ENCODE results near the gene NPR3. TPM values are rescaled to one million over a fixed set of nuclear protein-coding genes. Genes with fewer than 3 reads are reported as not detected.

The NPR3 gene
- total RNA-seq (1.5 and 14.9 TPM in 2 replicates), polyA plus RNA-seq (5.8 and 87.3 TPM in 2 replicates), polyA minus RNA-seq (ENCODE audit: low replicate concordance) (5.6 and 82.0 TPM in 2 replicates)
- polyA plus RNA-seq (2012), result 4.7 and 71.5 TPM in 2 replicates

- TF ChIP-seq EZH2 (IDR thresholded peaks at IDR 0.05; ENCODE audit: low read length, missing control alignments) (no peak), CTCF (conservative IDR thresholded peaks at IDR 0.05 in 1 of 2, IDR thresholded peaks at IDR 0.05 in 1 of 2; ENCODE audit: low read depth in 1 of 2, low read length in 2 of 2) (no peak)
- peak within 1 kb of the TSS; percentile 60 for H3K9ac ChIP-seq (ENCODE audit: insufficient read depth, low read length)
- H4K20me1 ChIP-seq (ENCODE audit: control insufficient read depth, extremely low read depth, insufficient read depth, low read length), result no peaks in the 10 kb centered on the region
- no peaks in the 10 kb centered on the region for H3K9me3 ChIP-seq (ENCODE audit: control insufficient read depth, insufficient read depth, low read depth, low read length)
- peaks cover 8% of the 10 kb centered on the region for H3K27me3 ChIP-seq (ENCODE audit: control insufficient read depth, insufficient read depth, low read length)
- peak within 1 kb of the TSS; percentile 61 to 83 (median 72) for H3K4me3 ChIP-seq (replicated peaks in 1 of 4; ENCODE audit: control extremely low read depth in 1 of 4, insufficient read depth in 1 of 4, low read depth in 3 of 4, low read length in 4 of 4)
- peak within 1 kb of the TSS; percentile 54 for H2AFZ ChIP-seq (ENCODE audit: low read length)
- H3K27ac ChIP-seq (ENCODE audit: insufficient read depth, low read length), result peak within 1 kb of the TSS; percentile 38
- peak within 1 kb of the TSS; percentile 81 for H3K4me2 ChIP-seq (ENCODE audit: extremely low read depth, insufficient read depth, low read length)
- no peaks in the 10 kb centered on the region for H3K79me2 ChIP-seq (ENCODE audit: control insufficient read depth, insufficient read depth, low read length)
- H3K36me3 ChIP-seq (ENCODE audit: control insufficient read depth, insufficient read depth, low read length), result no peaks in the 10 kb centered on the region
- DNase-seq (ENCODE audit: low read depth in 2 of 2), result peak; percentile 57 to 62
- H3K4me1 ChIP-seq (ENCODE audit: control insufficient read depth, extremely low read depth, insufficient read depth, low read length), result peaks cover 7% of the 10 kb centered on the region
Measured at GRCh38 chr5:32710550-32711361, at the start of gene NPR3. NPR3 (plus strand) TSS chr5:32711321; CDS start chr5:32711777, 456 bp downstream.

- Histone ChIP-seq H3K9me3 (ENCODE audit: control insufficient read depth, insufficient read depth, low read depth, low read length) (no peaks in the 10 kb centered on the region), H3K4me3 (replicated peaks in 1 of 4; ENCODE audit: control extremely low read depth in 1 of 4, insufficient read depth in 1 of 4, low read depth in 3 of 4, low read length in 4 of 4) (no peak overlapping the region), H2AFZ (ENCODE audit: low read length) (no peak overlapping the region), H3K9ac (ENCODE audit: insufficient read depth, low read length) (no peak overlapping the region), H3K79me2 (ENCODE audit: control insufficient read depth, insufficient read depth, low read length) (no peaks in the 10 kb centered on the region), H3K36me3 (ENCODE audit: control insufficient read depth, insufficient read depth, low read length) (no peaks in the 10 kb centered on the region), H4K20me1 (ENCODE audit: control insufficient read depth, extremely low read depth, insufficient read depth, low read length) (no peaks in the 10 kb centered on the region), H3K4me1 (ENCODE audit: control insufficient read depth, extremely low read depth, insufficient read depth, low read length) (no peaks in the 10 kb centered on the region), H3K27ac (ENCODE audit: insufficient read depth, low read length) (no peak overlapping the region), H3K27me3 (ENCODE audit: control insufficient read depth, insufficient read depth, low read length) (no peaks in the 10 kb centered on the region), H3K4me2 (ENCODE audit: extremely low read depth, insufficient read depth, low read length) (no peak overlapping the region)
- DNase-seq (ENCODE audit: low read depth in 2 of 2), result no peak
- no peak for TF ChIP-seq EZH2 (IDR thresholded peaks at IDR 0.05; ENCODE audit: low read length, missing control alignments)
- TF ChIP-seq CTCF (conservative IDR thresholded peaks at IDR 0.05 in 1 of 2, IDR thresholded peaks at IDR 0.05 in 1 of 2; ENCODE audit: low read depth in 1 of 2, low read length in 2 of 2), result no peak
Measured at GRCh38 chr5:32664523-32664922, 46.6 kb upstream of the NPR3 start.

- H3K4me2 ChIP-seq (ENCODE audit: extremely low read depth, insufficient read depth, low read length), result no peak overlapping the region
- no peak for DNase-seq (ENCODE audit: low read depth in 2 of 2)
Measured at GRCh38 chr5:32668552-32668951, 42.6 kb upstream of the NPR3 start.

More at GRCh38 chr5:32668552-32668951, 42.6 kb upstream of the NPR3 start:
- Histone ChIP-seq H3K9ac (ENCODE audit: insufficient read depth, low read length) (no peak overlapping the region), H3K36me3 (ENCODE audit: control insufficient read depth, insufficient read depth, low read length) (no peaks in the 10 kb centered on the region), H3K79me2 (ENCODE audit: control insufficient read depth, insufficient read depth, low read length) (no peaks in the 10 kb centered on the region), H2AFZ (ENCODE audit: low read length) (no peak overlapping the region), H3K27ac (ENCODE audit: insufficient read depth, low read length) (no peak overlapping the region), H3K4me3 (replicated peaks in 1 of 4; ENCODE audit: control extremely low read depth in 1 of 4, insufficient read depth in 1 of 4, low read depth in 3 of 4, low read length in 4 of 4) (no peak overlapping the region), H3K9me3 (ENCODE audit: control insufficient read depth, insufficient read depth, low read depth, low read length) (no peaks in the 10 kb centered on the region), H3K4me1 (ENCODE audit: control insufficient read depth, extremely low read depth, insufficient read depth, low read length) (no peaks in the 10 kb centered on the region), H4K20me1 (ENCODE audit: control insufficient read depth, extremely low read depth, insufficient read depth, low read length) (no peaks in the 10 kb centered on the region), H3K27me3 (ENCODE audit: control insufficient read depth, insufficient read depth, low read length) (no peaks in the 10 kb centered on the region)
- TF ChIP-seq CTCF (conservative IDR thresholded peaks at IDR 0.05 in 1 of 2, IDR thresholded peaks at IDR 0.05 in 1 of 2; ENCODE audit: low read depth in 1 of 2, low read length in 2 of 2), result no peak
- no peak for TF ChIP-seq EZH2 (IDR thresholded peaks at IDR 0.05; ENCODE audit: low read length, missing control alignments)

All from fibroblast of lung (primary cell).